HAP-1 (cell line): ENCODE results near the gene CDRT15L2.
"Not testable (repeated sequence)": the region's sequence is repeated elsewhere in the genome, so short reads cannot be mapped to it uniquely, and the experiment has no call there.

Experiments used
- DNase-seq, 2 experiments: peaks; one replicate each; pipeline ENCODE4 v3.0.0-alpha.2; 2016 to 2020; ENCODE audit warnings: low spot score in 2 of 2
- H3K27me3 ChIP-seq: fragments of 250-450 bp; sonication (Bioruptor Pico); 2 replicates; pipeline ENCODE4 v1.5.1; 2020; ENCODE audit warnings: low read depth, mild to moderate bottlenecking, moderate library complexity
- H3K36me3 ChIP-seq: fragments of 250-450 bp; sonication (Bioruptor Pico); replicated peaks from 2 replicates; pipeline ENCODE4 v1.5.1; 2020; ENCODE audit warnings: mild to moderate bottlenecking
- H3K4me1 ChIP-seq: fragments of 250-450 bp; sonication (Bioruptor Pico); 2 replicates; pipeline ENCODE4 v1.5.1; 2020; ENCODE audit warnings: mild to moderate bottlenecking
- H3K4me3 ChIP-seq: fragments of 250-450 bp; sonication (Bioruptor Pico); 2 replicates; pipeline ENCODE4 v1.5.1; 2020; ENCODE audit warnings: mild to moderate bottlenecking, moderate library complexity
- H3K9me3 ChIP-seq: fragments of 250-450 bp; sonication (Bioruptor Pico); 2 replicates; pipeline ENCODE4 v1.5.1; 2020; ENCODE audit warnings: mild to moderate bottlenecking, moderate library complexity
- in situ Hi-C: fragments of 300-500 bp; cut with MboI; formaldehyde crosslinking; loops from 3 replicates; pipeline ENCODE4 v1.14.3; 2020; ENCODE audit warnings: low sequenced_read_pairs, inconsistent platforms, mixed read lengths

CDRT15L2 gene

DNA sequence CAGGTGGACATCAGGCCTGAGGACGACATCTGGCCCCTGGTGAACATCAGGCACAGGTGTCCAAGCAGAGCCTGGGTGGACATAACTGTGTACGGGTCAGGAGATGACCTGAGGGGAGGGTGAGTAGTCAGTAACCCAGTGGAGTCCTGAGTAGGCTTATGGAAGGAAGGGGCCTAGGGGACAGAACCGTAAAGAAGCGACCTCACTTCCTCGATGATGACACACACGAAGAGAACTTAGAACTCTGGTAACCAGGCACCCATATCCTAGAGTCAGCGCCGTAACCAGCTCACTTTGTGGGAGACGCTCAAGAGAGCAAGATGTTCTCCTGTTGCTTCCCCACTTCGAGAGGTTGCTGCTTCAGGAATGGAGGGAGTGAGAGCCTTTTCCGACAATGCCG, at the start of gene CDRT15L2:
Gene CDRT15L2, plus strand, starts transcription at position 301 of the 400 bp plus-strand sequence. Its CDS starts 20 bp downstream, at position 321.
- H3K4me1 ChIP-seq, H3K36me3 ChIP-seq, H3K4me3 ChIP-seq, in situ Hi-C loops, DNase-seq, H3K9me3 ChIP-seq, H3K27me3 ChIP-seq: not testable (repeated sequence)

DNA sequence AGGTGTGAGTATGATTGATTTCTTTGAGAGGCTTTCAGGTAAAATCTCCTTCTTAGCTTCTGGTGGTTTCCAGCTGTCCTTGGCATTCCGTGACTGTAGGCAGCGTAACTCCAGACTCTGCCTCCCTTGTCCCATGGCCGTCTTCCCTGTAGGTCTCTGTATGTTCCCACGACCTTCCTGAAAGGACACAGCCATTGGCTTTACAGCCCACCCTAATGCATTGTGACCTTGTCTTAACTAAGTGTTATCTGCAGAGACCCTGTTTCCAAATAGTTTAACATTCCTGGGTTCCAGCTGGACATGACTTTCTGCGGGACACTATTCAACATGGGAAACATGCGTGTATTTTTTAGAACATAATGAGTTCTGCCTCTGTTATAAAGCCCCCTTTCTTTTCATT, 49.4 kb upstream of the CDRT15L2 start:
- H3K4me1 ChIP-seq, in situ Hi-C loops, H3K27me3 ChIP-seq, H3K36me3 ChIP-seq, H3K9me3 ChIP-seq, H3K4me3 ChIP-seq, DNase-seq: not testable (repeated sequence)

DNA sequence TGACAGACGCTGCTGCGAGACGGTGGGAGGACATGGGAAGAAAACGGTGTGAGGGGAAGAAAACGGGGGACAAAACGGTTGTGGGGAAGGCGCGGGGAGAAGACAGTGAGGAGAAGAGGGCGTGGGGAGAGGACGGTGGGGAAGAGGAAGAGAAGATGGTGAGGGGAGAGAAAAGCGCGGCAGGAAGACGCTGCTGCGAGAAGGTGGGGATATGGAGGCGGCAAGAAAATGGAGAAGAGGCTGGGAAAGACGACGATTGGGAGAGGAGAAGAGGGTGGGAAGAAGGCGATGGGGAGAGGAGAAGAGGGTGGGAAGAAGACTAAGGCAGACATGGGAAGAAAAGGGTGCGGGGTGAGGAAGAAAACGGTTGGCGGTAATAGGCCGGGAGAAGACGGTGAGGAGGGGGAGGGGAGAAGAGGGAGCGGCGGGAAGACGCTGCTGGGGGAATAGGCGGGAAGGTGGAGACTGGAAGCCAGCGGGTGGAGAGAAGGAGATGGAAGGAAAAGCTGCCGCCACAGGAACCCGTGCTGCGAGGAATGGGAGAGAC, 46.9 kb upstream of the CDRT15L2 start:
- H3K4me1 ChIP-seq, H3K36me3 ChIP-seq, H3K9me3 ChIP-seq, H3K27me3 ChIP-seq, in situ Hi-C loops: not testable (repeated sequence)
- H3K4me3 ChIP-seq: peak overlapping the region; percentile 24; the same call in 1 of the 2 replicates
- DNase-seq: peak; percentile 14 to 40

DNA sequence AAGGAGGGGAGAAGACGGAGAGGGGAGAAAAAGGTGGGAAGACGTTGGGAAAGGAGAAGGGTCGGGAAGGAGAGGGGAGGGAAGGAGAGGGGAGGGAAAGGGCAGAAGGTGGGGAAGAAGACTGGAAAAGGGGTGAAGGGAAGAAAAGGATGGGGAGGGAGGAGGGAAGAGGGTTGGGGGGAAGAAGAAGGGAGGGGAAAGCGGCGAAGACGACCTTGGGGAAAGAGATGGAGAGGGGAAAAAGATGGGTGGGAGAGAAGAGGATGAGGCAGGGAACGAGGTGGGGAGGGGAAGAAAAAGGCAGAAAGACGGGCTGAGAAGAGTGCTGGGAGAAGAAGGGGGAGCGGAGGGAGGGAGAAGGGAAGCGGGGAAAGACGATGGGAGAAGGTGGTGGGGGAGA, 46.3 kb upstream of the CDRT15L2 start:
- in situ Hi-C loops, H3K36me3 ChIP-seq, H3K27me3 ChIP-seq, H3K9me3 ChIP-seq, H3K4me1 ChIP-seq: not testable (repeated sequence)
- peak overlapping the region; percentile 24 for H3K4me3 ChIP-seq
- DNase-seq: peak; percentile 5 to 49

DNA sequence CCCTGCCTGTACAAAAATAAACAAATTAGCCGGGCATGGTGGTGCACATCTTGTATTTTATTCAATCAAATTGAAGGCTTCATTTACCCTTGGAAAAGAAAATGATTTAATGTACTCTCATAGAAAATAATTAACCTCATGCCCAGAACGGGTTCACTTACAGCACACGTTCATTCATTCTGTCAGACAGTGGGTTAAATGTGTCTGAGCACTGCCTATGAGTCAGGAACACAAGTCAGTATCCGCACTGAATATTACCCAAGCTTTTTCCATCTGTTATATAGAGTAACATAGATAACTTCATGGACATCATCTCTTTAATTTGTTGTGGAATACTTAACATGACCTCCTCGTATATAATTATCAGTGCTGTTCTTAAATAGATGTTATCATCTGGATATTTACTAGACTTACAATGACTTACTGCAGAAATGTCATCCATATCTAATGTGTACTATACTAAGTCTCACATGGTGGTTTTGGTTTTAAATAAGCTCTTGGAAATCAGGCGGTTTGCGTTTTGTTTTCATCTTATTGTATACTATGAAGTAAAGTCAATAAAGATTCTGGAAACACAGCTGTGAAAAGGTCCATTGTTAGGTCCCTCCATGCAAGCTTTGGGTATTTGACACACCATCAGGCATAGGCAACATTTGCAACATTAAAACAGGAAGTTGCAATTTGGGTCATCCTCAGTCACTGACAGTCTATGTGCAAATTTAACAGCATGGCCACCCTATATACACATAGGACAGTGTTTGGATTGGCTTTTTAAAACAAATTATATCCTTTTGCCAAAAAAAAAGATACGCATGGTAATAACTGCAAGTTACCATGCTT, 44.6 kb upstream of the CDRT15L2 start:
- in situ Hi-C loops, H3K4me3 ChIP-seq, H3K4me1 ChIP-seq, H3K36me3 ChIP-seq, H3K9me3 ChIP-seq, H3K27me3 ChIP-seq, DNase-seq: not testable (repeated sequence)

DNA sequence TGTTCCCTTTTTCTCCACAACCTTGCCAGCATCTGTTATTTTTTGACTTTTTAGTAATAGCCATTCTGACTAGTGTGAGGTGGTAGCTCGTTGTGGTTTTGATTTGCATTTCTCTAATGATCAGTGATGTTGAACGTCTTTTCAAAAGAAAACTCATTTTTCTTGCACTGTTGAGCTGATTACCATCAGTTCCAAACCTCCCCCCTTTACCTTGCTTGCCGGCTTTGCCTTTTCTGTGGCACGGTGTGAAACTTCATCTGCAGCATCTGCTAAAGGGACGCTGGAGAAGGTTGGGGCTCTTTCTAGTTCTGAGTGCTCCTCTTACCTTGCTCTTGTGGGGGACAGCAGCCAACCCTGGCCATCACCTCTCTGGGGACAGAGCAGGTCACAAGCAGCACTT, 39.1 kb upstream of the CDRT15L2 start:
- H3K9me3 ChIP-seq, DNase-seq, H3K4me3 ChIP-seq, in situ Hi-C loops, H3K36me3 ChIP-seq, H3K4me1 ChIP-seq, H3K27me3 ChIP-seq: not testable (repeated sequence)

DNA sequence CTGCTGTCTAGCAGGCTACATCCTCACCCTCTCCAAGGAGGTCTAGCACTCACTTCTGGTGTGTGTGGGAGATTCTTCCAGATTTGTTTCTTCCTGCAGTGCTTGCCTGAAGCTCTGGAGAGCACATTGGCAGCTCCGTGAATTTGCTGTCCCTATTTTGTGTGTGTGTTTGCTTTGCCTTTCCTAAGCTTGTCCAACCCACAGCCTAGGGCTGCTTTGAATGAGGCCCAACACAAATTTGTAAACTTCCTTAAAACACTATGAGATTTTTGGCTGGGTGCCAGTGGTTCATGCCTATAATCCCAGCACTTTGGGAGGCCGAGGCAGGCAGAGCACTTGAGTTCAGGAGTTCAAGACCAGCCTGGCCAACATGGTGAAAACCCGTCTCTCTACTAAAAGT, 38.7 kb upstream of the CDRT15L2 start:
- H3K4me1 ChIP-seq, H3K4me3 ChIP-seq, in situ Hi-C loops, H3K36me3 ChIP-seq, H3K9me3 ChIP-seq, H3K27me3 ChIP-seq: not testable (repeated sequence)
- DNase-seq: peak in 1 of 2 experiments; percentile 30

DNA sequence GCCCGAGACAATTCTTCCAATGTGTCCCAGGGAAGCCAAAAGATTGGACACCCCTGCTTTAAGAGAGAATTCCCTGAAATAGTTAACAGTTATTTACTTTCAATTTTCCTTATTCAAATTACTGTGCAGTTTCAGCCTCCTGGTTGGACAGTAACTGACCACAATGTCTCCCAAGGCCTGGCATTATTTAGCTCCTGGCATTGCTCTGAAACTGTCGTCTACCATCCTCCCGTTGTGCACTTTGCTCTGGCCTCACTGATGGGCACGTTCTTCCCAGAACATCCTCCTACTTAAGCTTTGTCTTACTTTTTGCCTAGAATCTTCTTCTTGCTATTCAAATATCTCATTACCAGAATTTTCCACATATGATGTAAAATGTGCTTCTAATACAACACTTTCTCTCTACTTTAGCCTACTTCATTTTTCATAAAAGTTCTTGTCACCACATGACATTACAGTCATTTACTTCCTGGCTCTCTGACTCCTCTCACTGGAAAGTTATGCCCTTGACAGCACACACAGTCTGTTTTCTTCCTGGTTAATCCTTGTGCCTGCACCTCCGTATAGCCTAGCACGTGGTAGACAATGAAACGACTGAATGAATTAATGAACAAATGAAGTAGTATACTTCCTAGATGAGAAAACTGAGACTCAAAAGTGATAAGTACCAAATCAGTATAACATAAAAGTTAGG, 37.5 kb upstream of the CDRT15L2 start:
- DNase-seq, H3K36me3 ChIP-seq, H3K9me3 ChIP-seq, in situ Hi-C loops, H3K4me1 ChIP-seq, H3K4me3 ChIP-seq, H3K27me3 ChIP-seq: not testable (repeated sequence)

DNA sequence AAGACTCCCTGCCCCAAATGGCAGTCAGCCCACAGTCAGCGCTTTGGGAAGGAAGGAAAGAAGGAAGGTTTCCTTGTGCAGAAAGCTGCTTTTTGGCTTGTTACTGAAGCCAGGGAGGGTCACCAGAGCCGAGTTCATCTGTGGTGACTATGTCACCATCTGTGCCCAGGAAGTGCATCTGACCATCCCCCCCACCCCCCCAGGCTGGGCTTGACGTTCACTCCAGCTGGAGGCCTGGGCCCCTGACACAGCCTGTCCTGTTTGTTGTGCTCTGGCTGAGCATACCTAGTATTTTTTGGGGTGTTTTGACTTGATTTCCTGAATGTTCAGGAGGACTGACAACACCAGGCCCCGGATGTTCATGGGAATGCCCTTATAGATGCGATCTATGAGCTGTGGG, 31.6 kb upstream of the CDRT15L2 start:
- in situ Hi-C loops, H3K27me3 ChIP-seq, H3K4me1 ChIP-seq, DNase-seq, H3K4me3 ChIP-seq, H3K36me3 ChIP-seq, H3K9me3 ChIP-seq: not testable (repeated sequence)

DNA sequence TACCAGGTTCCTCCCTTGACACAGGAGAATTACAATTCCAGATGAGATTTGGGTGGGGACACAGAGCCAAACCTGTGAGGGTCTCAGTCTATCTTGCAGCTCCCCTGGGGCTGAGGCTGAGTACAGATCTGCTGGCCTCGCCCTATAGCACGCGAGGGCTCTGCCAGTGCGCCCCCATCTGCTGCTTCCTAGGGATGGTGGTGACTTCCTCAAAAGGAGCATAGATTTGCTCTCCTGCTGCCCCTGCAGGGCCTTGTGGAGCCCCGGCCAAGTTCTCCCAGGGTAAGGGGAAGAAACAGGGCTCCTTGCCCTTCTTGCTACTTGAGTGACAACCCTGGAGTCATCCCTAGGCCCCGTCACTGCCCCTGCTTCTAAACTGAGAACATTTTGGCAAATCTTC, 26.6 kb upstream of the CDRT15L2 start:
- H3K36me3 ChIP-seq, H3K9me3 ChIP-seq, DNase-seq, H3K27me3 ChIP-seq, in situ Hi-C loops, H3K4me1 ChIP-seq, H3K4me3 ChIP-seq: not testable (repeated sequence)

DNA sequence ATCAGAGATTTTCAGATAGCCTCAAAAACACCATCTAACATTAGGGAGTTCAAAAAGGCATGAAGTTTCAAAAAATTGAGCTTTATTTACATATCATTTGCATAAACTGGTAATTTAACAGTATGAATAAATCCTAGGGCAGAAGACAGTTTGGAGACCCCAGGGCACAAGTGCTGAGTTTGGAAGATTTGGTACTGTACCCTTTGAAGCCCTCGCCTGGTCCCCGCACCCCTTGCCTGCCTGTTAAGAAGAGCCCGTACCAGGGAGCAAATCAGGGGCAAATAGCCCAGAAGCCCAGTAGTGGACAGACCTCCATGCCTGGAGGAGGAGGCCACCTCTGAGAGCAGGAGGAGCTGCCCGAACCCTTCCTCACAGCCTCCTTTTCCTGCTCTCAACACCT, 24.8 kb upstream of the CDRT15L2 start:
- H3K4me3 ChIP-seq, H3K36me3 ChIP-seq, in situ Hi-C loops, H3K9me3 ChIP-seq, H3K27me3 ChIP-seq, H3K4me1 ChIP-seq, DNase-seq: not testable (repeated sequence)

DNA sequence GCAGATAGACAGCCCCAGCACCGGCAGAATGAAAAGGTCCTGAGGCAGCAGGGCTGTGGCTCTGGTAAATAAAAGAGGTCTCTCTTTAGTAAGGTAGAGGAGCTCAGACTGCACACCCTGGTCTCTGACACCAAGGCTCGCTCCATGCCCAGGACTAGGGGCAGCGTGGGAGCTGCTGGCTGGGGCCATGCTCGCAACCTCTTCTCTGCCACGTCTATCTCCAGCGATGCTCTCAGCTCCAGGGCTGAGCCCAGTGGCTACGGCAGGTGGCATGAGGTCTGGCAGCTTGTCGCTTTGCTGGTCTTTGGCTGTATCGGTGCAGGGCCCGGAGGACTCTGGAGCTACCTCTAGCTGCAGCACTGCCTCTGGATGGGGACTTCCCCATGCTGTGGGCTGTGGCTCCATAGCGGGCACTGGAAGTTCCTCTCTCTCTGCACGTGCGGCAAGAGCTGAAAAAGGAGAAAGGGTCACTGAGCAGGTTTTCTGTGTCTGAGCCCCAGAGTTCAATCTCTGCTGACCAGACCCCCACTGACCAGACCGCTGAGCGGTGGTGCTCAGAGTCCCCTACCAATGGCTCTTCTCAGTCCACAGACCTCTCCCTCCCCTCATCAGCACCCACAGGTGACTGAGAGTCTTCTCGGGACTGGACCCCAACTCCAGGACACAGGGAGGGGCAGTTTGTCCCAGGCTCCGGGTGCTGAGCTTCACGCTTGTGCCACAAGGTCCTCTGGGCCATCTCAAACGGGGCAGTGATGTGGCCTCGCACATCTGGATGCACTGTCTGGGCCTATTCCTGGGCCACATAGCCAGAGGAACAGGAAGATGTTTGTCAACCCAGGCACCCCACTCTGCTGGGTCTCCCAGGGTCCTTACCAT, 24.2 kb upstream of the CDRT15L2 start:
- in situ Hi-C loops, H3K27me3 ChIP-seq, H3K4me3 ChIP-seq, H3K36me3 ChIP-seq, H3K9me3 ChIP-seq, DNase-seq, H3K4me1 ChIP-seq: not testable (repeated sequence)

DNA sequence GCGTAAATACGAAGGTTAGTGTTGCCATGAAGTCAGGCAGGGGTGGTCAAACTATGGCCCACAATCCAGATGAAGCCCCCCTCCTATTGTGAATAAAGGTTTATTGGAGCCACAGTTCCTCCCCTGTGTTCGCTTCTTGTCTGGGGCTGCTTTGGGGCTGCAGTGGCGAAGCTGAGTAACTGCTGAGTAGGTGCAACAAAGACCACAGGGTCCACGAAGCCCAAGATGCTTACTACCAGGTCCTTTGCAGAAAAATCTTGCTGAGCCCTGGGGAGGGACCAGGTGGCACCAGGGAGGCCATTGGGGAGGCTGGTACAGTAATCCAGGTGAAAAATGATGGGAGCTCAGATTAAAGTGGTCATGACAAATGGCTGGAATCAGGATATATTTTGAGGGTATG, 21.4 kb upstream of the CDRT15L2 start:
- H3K9me3 ChIP-seq, DNase-seq, in situ Hi-C loops, H3K4me1 ChIP-seq, H3K36me3 ChIP-seq, H3K4me3 ChIP-seq, H3K27me3 ChIP-seq: not testable (repeated sequence)

DNA sequence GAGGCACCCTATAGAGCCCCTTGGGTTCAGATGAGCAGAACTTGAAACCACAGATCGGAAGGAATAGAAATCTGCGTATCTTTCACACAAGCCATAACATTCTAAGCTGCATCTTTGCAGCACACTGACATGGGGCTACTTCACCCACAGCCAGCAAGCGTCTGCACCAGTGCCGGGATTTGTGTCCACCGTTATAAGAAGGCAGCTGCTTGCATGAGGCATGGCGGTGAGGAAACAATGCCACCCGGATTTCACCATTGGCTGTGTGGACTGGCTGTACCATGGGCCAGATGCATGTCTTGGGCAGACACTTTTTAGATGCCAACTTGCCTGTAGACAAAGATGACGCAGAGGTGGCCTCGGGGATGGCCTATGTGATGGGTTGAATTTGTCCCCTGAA, 20.5 kb upstream of the CDRT15L2 start:
- H3K36me3 ChIP-seq, H3K4me1 ChIP-seq, DNase-seq, in situ Hi-C loops, H3K9me3 ChIP-seq, H3K4me3 ChIP-seq, H3K27me3 ChIP-seq: not testable (repeated sequence)
